Right lobe of liver (tissue), 4 donors: Measurements from ENCODE around the gene FAM124A.

Source experiments
- CTCF ChIP-seq, 4 donors: fragments of 200-600 bp in 3 of 4; fragments of 450-650 bp in 1 of 4; IDR thresholded peaks; one replicate each; pipeline versions ENCODE4 v1.5.1 to v1.8.0; 2016 to 2022; ENCODE audit warnings: antibody characterized with exemption in 4 of 4, mild to moderate bottlenecking in 2 of 4
- POLR2A ChIP-seq: fragments of 450-650 bp; IDR thresholded peaks from one replicate; pipeline ENCODE4 v1.6.1; 2017; ENCODE audit warnings: antibody characterized with exemption, mild to moderate bottlenecking
- donor health status: DM: no; HTN: no; CAD: no.
- donor health status: DM: no; HTN: no; CAD: no.
- donor health status: DM: no; HTN: yes; CAD: no.

- TF ChIP-seq CTCF (IDR thresholded peaks at IDR 0.05): no peak
- no peak for TF ChIP-seq POLR2A
These were observed 1.5 kb downstream of the FAM124A start for GRCh38 chr13:51223560-51224270.
